ENCODE results near the gene RAB40A.
"Not testable (repeated sequence)": the region's sequence is repeated elsewhere in the genome, so short reads cannot be mapped to it uniquely, and the experiment has no call there.

The RAB40A gene

DNA sequence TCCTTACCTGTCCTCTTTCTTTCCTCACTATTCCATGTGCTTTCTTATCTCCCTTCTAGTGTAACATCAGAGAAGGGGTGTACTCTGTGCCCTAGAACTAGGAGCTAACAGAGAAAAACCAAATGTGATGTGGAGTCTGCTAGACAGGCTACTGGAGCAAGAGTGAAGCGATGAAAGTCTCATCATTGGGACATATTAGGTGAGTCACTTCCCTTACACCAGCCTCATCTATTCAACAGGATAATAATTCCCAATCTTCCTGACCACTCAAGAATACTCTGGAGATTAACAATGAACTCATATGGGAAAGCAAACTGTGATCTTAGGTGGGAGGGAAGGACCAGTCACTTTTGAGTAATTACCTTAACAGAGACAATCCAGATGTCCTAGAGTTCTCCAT is 58.1 kb downstream of the RAB40A start:
- no peak for DNase-seq (ENCODE audit: low read depth)

DNA sequence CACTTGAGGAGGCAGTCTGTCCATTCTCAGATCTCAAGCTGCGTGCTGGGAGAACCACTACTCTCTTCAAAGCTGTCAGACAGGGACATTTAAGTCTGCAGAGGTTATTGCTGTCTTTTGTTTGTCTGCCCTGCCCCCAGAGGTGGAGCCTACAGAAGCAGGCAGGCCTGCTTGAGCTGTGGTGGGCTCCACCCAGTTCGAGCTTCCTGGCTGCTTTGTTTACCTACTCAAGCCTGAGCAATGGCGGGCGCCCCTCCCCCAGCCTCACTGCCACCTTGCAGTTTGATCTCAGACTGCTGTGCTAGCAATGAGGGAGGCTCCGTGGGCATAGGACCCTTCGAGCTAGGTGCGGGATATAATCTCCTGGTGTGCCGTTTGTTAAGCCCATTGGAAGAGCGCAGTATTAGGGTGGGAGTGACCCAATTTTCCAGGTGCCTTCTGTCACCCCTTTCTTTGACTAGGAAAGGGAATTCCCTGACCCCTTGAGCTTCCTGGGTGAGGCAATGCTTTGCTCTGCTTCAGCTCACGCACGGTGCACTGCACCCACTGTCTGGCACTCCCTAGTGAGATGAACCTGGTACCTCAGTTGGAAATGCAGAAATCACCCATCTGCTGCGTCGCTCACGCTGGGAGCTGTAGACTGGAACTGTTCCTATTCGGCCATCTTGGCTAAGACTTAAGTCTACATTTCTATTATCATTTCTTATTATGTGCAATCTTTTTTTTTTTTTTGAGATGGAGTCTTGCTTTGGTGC is 59.1 kb downstream of the RAB40A start:
- DNase-seq (ENCODE audit: low read depth): not testable (repeated sequence)

GRCh38 chrX:103453655-103454054 is 65.6 kb downstream of the RAB40A start:
- DNase-seq (ENCODE audit: low read depth): peak; percentile 93

All from fibroblast of the conjunctiva (primary cell).